ENCODE results near the gene VMP1. TPM values are rescaled to one million over a fixed set of nuclear protein-coding genes. Genes with fewer than 3 reads are reported as not detected.

Gene VMP1
- polyA plus RNA-seq, 1 experiment = 105 TPM

DNA sequence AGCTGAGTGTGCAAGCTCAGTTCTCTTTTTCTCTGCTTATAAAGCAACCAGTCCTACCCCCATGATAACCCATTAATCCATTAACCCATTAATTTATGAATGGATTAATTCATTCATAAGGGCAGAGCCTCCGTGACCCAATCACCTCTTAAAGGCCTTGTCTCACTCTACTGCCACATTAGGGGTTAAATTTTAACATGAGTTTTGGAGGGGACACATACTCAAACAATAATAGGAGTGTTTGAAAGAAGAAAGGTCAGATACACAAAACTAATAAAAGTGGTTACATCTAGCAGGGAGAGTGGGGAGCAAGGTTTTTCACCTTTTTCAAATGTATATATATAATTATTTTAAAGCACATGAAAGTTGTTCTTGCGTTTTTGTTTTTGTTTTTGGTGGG is 6.8 kb downstream of the VMP1 start:
- Histone ChIP-seq H3K36me3 (ENCODE audit: control insufficient read depth, insufficient read depth, low read length) (no peaks in the 10 kb centered on the region; the same call in 1 of the 2 replicates), H3K4me3 (ENCODE audit: low read depth, low read length) (no peak overlapping the region), H3K27me3 (ENCODE audit: control insufficient read depth, insufficient read depth, low read length) (no peaks in the 10 kb centered on the region)
- DNase-seq (ENCODE audit: low read depth) = no peak
- TF ChIP-seq, protein P1, sequence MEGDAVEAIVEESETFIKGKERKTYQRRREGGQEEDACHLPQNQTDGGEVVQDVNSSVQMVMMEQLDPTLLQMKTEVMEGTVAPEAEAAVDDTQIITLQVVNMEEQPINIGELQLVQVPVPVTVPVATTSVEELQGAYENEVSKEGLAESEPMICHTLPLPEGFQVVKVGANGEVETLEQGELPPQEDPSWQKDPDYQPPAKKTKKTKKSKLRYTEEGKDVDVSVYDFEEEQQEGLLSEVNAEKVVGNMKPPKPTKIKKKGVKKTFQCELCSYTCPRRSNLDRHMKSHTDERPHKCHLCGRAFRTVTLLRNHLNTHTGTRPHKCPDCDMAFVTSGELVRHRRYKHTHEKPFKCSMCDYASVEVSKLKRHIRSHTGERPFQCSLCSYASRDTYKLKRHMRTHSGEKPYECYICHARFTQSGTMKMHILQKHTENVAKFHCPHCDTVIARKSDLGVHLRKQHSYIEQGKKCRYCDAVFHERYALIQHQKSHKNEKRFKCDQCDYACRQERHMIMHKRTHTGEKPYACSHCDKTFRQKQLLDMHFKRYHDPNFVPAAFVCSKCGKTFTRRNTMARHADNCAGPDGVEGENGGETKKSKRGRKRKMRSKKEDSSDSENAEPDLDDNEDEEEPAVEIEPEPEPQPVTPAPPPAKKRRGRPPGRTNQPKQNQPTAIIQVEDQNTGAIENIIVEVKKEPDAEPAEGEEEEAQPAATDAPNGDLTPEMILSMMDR (IDR thresholded peaks at IDR 0.05; ENCODE audit: insufficient read depth, low read depth, low read length) = no peak
- ChIA-PET CTCF (no interaction called here), POLR2A (no interaction called here)

DNA sequence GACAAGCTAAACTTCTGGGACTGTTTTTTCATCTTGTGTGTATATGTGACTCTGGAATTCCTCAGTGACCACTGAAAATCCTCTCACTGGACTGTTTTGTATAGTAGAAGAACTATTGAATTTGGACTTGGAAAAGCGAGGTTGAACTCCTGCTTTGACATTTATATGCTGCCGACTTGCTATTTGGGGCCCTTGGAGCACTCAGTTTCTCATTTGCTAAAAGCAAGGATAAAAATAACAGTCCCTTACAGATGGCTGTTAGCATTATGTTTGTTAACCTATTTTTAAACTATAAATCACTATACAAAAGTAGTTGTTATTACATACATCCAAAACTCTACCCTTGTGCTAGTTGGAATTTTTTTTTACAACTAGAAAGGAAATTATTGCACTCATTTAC is 9.0 kb downstream of the VMP1 start:
- ChIA-PET CTCF (no interaction called here), POLR2A (no interaction called here)
- no peak overlapping the region for H3K4me3 ChIP-seq (ENCODE audit: low read depth, low read length)
- TF ChIP-seq, protein P1 (IDR thresholded peaks at IDR 0.05; ENCODE audit: insufficient read depth, low read depth, low read length) = no peak
- H3K27me3 ChIP-seq (ENCODE audit: control insufficient read depth, insufficient read depth, low read length) = no peaks in the 10 kb centered on the region
- no peak for DNase-seq (ENCODE audit: low read depth)
- no peaks in the 10 kb centered on the region; the same call in 1 of the 2 replicates for H3K36me3 ChIP-seq (ENCODE audit: control insufficient read depth, insufficient read depth, low read length)

DNA sequence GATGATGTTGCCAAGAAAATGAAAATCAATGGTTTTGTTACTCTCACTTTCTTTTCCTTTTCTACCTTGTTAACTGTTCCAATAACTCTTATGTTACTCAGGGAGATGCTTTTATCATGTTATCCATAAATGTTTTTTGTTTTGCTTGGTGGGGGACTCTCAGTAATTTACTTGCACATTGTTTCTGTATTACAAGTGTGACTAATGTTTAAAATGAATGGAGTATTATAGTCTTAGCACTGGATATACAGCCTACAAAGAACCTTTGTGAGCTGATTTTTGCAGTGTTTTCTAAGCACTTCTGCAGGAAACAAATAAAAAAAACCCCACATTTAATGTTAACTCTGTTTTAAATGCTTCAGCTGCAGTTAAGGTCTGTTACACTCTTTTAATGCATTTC is 12.1 kb downstream of the VMP1 start:
- TF ChIP-seq, protein P1 (IDR thresholded peaks at IDR 0.05; ENCODE audit: insufficient read depth, low read depth, low read length) = no peak
- ChIA-PET POLR2A (no interaction called here), CTCF (no interaction called here)
- no peak for DNase-seq (ENCODE audit: low read depth)
- H3K4me3 ChIP-seq (ENCODE audit: low read depth, low read length) = no peak overlapping the region
- no peaks in the 10 kb centered on the region for H3K27me3 ChIP-seq (ENCODE audit: control insufficient read depth, insufficient read depth, low read length)
- H3K36me3 ChIP-seq (ENCODE audit: control insufficient read depth, insufficient read depth, low read length) = no peaks in the 10 kb centered on the region; the same call in 1 of the 2 replicates

DNA sequence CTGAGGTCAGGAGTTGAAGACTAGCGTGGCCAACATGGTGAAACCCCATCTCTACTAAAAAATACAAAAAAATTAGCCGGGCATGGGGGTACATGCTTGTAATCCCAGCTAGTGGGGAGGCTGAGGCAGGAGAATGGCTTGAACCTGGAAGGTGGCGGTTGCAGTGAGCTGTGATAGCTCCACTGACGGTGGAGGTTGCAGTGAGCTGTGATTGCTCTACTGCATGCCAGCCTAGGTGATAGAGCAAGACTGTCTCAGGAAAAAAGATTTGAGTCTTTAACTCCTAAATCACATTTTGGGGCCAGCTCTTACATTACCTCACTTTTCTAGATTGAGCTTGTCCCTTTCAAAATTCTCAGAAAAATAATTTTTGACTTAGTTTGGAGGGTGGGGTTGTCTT is 15.2 kb downstream of the VMP1 start:
- TF ChIP-seq, protein P1 (IDR thresholded peaks at IDR 0.05; ENCODE audit: insufficient read depth, low read depth, low read length) = no peak
- DNase-seq (ENCODE audit: low read depth) = no peak
- ChIA-PET CTCF (no interaction called here), POLR2A (no interaction called here)
- Histone ChIP-seq H3K27me3 (ENCODE audit: control insufficient read depth, insufficient read depth, low read length) (no peaks in the 10 kb centered on the region), H3K4me3 (ENCODE audit: low read depth, low read length) (no peak overlapping the region), H3K36me3 (ENCODE audit: control insufficient read depth, insufficient read depth, low read length) (no peaks in the 10 kb centered on the region)

DNA sequence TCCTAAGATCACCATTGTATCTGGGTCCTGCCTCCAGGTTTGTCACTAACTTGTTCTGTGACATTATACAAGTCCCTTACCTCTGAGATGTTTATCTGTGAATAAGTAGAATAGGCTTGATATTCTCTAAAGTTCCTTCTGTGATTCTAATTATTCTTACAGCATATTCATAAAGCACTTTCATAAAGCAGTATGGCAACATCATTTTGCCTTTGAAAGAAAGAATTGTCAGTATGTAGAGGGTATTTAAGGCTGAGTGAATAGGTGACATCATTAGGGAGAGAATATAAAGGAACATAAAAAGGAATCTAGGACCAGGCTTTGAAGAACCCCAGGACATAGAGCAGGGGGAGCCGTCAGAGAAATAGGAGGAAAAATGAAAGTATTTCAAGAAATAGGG is 15.6 kb downstream of the VMP1 start:
- H3K27me3 ChIP-seq (ENCODE audit: control insufficient read depth, insufficient read depth, low read length) = no peaks in the 10 kb centered on the region
- ChIA-PET CTCF (no interaction called here), POLR2A (no interaction called here)
- no peaks in the 10 kb centered on the region for H3K36me3 ChIP-seq (ENCODE audit: control insufficient read depth, insufficient read depth, low read length)
- TF ChIP-seq, protein P1 (IDR thresholded peaks at IDR 0.05; ENCODE audit: insufficient read depth, low read depth, low read length) = no peak
- no peak overlapping the region for H3K4me3 ChIP-seq (ENCODE audit: low read depth, low read length)
- no peak for DNase-seq (ENCODE audit: low read depth)
